Activated CD8-positive, alpha-beta memory T cell treated with anti-CD3 and anti-CD28 coated beads, Interleukin-2, amount 50 U/mL, for 1 hour (primary cell): ENCODE results near the gene RREB1.
"Not testable (repeated sequence)": the region's sequence is repeated elsewhere in the genome, so short reads cannot be mapped to it uniquely, and the experiment has no call there.

Experiments used
- DNase-seq: peaks from one replicate; pipeline ENCODE4 v3.0.0-alpha.2; 2020; ENCODE audit errors: extremely low read depth

Gene RREB1

DNA sequence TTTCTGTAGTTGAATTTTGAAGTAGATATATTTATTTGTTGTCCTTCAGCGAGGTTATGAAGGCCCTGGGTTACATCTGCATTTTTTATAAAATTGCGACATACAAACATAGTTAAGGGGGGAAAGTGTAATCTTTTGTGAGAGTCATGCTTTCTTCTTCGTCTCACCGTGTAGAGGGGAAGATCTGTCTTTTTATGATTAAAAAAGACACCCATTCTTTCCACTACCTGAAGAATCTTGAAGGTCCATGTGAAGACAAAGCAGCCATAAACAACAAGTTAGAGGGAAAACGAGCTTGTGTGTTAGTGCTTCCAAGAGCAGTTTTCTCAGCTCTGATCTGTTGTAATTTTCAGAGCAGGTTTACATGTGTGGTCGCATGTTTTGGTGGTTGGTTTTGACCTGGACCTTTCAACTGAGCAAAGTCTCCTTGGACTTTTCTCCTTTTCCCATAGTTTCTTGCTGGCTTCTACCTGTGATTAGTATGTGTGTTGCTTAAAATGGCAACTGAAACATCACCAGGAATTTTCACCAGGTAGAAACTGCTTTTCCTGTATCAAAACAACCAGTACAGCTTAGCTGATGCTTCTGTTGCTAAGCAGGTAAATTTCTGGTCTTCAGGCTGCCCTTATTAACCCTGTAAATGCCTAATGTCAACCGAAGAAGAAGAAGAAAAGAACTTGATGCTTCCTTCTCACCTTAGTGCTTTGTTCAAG lies 37.3 kb downstream of the RREB1 start:
- DNase-seq: no peak

DNA sequence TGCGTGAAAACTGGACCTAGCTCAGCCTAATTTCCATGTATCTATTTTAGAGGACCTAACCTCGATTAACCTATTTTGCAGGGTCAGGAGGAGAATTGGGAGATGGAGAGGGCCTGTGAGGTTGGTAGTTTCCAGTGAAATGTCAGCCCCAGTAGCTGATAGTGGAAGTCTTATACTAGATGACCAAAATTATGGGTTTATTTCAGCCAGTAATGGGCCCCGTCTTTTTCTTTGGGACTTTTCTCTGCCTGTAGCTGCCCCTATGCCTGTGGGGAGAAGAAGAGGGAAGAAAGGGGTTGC lies 37.8 kb downstream of the RREB1 start:
- DNase-seq: no peak

DNA sequence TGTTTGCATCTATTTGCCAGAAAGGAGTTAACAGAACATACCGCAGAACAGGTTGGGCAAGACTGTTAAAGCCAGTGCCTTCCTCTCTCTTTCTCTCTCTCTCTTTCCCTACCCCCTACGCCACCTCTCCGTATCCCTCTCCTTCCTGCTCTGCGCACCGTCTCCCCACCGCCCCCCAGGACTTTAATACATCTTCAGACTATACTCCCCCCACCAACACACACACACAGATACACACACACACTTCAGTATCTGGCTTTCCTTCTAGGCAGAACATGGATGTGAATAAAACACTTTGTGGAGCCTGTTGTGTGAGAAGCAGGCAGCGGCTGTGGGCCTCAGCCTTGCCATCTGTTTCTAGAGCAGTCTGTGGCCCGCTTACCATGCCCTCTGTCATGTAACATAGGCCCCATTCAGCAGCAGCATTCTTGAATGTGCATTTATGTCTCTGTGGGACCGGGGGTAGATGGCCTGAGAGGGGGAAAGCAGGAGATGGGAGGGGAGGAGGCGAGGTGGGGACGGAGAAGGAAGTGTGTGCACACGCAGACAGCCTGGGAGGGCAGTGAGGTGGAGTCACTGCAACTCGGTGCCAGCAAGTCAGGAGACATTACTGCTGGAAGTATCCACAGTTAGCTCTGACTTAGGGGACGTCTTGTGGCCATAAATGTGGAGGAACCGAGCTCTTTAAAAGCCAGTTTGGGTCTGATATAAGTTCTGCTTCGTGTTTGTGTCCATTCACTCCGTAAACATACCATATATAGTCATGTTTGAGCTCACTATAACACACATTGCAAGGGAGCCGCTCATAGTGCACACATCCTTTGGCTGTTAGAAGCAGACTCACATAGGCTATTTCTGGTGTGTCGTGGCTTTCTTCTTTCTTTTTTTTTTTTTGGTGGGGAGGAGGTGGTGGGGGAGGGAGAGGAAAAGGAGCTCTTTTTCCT lies 38.4 kb downstream of the RREB1 start:
- DNase-seq: no peak

DNA sequence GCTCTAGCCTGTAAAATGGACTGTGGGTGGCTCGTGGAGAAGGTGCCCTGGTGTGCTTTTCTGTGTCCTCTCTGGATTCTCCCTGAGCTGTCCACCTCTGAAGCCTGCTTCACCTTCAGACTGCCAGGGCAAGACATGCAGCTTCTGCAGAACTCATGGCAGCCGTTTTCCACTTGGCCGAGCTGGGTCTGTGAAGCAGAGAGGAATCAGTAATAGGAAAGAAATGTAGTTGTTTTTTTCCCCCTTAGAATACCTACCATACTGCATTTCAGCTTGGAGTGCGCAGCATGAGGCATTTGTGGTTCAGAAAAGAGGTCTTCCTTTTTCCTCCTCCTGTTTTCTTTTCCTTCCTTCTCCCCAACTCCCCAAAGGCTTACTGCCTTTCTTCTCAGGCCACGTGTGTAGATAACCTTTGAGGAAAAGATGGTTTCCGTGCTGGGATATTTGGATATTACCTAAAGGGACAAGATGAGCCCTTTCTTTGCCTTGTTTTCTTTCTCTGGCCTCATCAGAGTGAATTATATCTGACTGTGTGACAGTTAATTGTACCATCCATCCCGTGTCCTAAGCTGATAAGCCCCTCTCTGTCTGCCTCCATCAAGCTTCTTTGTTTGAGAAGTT lies 39.4 kb downstream of the RREB1 start:
- DNase-seq: no peak

DNA sequence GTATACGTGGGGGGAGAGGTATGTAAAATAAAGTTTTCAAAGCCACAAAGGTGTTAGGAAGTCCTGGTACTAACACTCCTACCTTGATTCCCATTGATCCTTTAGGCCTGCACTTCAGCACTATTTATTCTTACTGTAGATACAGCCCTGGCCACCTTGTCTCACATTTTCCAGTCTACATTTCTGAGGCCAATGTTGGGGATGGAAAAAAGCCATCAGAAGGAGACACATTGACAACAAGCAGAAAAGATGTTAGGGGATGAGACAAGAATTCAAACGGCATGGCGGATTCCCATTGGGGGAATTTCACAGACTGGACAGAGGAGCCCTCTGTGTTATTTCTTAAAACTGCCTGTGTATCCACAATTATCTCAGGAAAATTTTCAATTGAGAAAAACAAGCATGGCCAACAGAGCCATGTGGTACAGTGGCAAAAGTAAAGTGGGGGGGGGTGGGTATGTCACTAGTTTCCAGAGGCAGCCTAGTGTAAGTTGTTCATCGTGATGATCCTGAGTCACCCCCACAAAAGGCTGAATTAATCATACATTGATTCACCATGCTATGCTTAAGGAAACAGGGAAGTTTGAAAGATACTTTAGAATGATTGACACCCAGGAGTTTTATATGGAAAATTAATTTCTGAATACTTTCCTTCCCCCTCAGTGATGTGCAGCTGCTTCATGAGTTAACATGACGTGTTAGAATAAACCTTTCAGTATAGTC lies 40.5 kb downstream of the RREB1 start:
- DNase-seq: no peak

DNA sequence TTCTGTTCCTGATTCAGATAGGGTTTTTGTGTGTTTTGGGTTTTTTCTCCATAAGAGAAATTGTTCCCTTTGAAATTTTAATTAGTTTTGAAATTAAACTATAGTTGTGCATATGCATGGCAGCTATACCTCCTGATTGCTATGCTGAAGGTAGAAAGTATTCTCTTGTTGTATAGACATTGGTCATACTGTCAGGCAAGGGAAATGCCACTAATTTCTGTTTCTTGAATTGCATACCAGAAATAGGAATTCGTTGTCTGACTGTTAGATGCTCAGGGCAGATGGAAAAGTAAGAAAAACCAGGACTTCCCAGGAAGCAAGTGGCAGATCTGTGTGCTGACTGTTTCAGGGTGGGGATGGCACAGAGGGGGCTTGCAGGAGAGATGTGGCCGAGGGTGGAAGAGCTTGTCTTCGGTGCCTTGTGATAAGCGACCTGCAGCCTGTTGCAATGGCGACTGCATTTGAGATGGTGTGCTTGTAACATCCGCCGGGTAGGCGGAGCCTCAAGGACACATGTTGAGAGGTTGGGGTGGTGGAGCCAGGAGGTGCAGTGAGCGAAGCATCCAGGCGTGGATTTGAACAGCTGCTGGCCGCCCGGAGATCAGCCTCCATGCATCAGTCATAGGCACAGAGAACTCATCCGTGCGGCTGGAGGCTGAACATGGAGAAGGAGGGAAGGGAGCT lies 42.8 kb downstream of the RREB1 start:
- no peak for DNase-seq

DNA sequence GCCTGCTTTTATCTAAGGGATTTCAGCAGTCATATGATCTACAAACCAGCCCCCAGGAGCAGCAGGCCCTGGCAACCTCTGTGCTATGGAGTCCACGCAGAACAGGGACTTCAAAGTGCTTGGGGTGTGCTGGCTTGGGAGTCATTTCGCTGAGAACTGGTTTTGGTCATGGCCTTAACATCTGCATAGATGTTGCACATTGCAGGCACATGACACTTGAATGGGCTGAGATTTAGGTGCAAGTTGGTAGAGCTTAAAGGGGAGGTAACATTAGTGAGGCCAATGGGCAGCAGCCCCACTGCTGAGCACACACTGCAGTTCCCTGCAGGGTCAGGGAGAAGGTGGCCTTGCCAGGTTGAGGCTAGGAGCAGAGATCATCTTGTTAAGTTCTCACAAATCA lies 43.6 kb downstream of the RREB1 start:
- DNase-seq: no peak

DNA sequence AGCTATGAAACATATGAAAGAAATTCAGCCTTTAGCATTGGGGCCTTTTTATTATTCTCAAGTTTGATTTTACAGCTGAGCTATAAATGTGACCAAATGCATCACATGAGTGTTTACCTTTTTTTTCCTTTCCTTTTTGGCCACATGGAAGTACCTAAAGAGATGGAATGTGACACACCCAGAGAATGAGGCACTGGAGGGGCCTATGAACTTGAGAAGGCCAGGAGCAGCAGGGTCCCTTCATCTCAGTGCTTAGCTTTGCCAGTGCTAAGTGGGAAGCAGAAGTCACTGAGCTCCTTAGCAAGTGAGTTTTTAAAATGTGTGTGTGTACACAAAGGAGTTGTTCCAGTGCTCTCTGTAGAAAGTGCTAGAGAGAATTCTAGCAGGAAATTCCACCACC lies 44.7 kb downstream of the RREB1 start:
- no peak for DNase-seq

DNA sequence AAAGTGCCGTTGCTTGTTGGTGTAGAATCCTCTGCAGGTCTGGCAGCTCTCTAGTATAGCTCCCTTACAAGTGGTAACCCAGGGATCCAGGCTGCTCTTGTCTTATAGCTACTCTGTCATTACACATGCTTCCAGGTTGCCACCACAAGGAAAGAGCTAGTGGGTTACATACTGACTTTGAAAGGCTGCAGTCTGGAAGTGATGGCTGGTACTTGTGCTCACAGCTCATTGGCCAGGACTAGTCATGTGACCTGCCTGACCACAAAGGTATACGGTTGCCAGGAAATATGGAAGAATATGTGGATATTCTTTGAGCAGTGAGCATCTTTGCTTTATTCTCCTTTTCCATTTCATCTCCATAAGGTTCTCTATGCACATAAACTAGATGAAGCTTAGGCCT lies 46.0 kb downstream of the RREB1 start:
- no peak for DNase-seq

DNA sequence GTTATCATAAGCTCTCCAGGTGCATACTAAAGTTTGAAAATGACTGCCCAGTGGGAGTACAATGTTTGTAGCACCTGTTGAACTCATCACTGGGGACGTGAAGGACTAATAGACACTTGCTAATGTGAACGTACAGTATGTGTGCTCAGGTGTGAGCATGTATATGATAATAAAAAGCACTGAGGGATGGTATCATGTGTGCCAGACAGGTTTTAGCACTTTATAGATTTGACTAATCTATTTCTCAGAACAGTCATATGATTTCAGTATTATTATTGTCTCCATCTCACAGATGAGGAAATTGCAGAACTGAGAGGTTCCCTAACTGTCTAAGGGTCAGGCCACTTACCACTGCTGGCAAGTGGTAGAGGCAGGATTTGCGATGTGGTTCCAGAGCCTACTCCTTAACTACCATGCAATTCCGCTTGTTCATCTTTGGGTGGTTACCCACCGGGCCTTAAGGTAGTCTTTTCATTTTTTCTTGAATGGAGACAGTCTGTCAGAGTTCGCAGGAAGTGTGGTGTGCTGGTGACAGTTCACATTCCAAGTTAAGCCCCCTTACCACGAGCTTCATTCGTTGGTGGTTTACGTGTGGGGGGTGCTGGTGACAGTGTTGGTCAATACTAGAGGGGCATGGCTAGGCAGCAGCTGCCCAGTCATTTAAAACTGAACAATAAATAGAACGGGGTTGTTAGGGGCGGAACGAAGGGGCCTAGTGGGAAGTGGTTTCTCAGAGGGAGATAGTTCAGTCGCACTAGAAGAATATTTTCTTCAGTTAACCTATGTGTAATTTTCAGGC lies 46.8 kb downstream of the RREB1 start:
- DNase-seq: no peak

DNA sequence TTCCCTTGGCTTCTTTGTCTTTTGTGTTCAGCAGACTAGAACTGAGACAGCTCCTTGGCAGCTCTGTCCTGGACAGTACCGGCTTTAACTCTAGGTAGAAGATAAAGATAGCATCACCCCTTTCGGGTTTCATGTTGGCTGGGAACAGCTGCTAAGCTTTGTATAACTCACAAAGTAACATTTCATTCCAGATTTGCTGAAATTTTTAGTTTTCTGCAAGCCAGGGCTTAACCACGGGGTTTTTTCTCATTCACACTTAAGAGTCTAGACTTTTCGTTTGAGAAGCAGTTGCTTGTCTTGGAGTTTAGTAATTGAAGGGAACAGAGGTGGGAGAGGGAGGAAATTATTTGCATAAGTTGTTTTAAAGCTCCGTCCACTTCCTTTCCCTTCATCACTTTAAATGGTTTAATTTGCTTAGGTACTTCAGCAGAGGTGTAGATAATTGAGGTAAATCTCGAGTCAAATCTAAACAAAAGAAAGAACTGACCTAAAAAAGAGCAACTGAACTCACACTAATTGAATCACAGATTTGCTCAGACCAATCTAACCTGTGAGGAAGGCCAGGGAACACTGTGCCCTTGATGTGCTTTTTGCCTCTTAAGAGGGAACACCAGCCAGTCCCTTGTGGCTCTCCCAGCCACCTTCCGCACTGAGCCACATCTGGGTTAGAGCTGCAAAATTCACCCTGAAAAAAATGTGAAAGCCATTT lies 48.3 kb downstream of the RREB1 start:
- DNase-seq: no peak

DNA sequence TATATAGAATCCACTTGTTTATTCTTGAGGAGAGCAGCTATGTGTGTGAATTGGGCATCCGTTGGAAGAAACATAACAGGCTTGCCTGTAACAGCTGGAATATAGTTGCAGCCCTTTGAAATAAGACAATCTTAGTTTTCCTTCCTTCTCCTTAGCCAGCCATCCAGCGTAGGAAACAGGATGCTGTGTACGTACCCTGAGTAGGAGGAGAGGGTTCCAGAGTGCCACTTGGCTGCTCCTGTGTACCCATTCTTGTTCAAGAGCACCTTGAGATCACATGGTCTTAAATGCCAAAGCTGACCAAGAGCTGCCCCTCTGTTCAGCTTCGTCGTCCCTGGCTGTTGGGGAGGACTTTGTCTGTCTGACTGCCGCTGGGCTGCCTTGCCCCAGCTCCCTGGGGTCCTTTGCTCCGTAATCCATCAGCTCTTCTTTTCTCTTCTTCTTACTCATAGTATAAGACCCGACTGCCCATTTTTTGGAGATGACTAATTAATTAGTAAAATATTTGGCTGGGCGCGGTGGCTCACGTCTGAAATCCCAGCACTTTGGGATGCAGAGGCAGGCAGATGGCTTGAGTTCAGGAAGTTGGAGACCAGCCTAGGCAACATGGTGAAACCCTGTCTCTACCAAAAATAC lies 49.0 kb downstream of the RREB1 start:
- no peak for DNase-seq

DNA sequence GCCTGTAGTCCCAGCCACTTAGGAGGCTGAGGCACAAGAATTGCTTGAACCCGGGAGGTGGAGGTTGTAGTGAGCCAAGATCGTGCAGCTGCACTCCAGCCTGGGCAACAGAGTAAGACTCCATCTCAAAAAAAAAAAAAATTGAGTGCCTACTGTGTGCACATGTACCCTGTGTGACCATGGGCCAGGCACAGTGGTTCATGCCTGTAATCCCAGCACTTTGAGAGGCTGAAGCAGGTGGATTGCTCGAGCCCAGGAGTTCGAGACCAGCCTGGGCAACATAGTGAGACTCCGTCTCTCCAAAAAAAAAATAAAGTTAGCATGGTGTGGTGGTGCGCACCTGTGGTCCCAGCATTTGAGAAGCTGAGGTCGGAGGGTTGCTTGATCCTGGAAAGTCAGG lies 49.5 kb downstream of the RREB1 start:
- not testable (repeated sequence) for DNase-seq

DNA sequence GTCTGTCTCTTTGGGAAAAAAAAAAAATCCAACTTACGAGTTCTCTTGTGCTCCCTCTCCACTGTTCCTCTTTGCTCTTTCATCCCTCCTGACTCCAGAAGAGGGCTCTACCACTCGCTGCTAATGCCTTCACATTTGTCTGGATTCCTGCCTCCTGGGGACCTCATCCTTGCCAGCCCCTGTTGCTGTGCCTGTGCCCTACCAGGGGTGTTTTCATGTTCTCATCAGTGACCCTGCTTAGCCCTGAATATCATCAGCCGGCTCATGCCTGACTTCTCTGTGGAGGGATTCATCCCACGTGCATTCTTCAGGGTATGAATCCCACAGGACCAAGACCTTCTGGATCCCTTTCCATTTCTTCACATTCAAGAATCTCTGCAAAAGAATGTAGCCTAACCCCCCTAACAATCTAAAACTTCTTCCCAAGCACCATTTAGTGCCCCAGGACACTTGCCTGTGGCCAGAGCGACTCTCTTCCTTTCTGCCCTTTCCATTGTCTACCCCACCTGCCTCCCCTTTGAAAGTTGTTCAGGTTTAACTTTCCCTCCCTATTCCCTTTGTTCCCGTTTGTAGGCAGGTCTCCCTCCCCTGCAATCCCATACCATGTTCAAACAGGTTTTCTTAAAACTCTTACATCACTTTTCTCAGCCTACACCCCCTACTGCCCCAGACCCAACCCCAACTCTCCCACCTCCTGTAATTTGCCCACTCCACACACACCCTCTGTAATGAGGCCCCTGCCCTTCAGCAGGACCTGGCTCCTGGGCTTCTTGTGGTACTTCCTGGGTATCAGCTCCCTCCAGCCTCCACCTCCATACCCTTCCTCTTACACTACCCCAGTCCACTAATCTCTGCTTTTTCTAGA lies 50.2 kb downstream of the RREB1 start:
- DNase-seq: no peak

DNA sequence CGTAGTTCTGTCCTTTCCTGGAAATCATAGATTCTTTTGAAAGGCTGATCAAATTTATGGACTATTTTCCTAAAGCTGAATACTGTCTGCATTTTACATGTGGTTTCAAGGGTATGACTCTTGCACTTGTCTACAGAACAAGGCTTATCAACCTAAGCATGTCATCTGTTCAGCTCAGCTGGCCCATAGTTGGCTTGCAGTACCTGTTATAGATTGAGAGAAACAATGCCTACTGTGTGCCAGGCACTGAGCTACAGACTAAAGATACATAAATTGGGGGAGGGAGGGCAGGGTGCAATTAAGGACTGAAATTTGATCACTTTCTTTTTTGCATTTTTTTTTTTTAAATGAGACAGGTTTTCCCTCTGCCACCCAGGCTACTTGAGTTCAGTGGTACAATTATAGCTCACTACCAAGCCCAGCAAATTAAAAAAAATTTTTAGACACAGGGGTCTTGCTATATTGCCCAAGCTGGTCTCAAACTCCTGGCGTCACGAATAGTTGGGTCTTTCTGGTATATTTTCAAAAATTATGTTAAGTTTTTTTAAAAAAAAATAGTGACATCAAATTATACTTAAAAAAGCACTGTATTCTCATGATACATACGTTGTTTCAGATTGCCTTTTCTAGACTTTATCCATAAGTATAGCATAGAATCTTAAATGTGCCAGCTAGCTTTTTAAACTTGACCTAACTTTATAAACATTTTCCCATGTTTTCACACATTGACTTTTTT lies 52.2 kb downstream of the RREB1 start:
- no peak for DNase-seq

DNA sequence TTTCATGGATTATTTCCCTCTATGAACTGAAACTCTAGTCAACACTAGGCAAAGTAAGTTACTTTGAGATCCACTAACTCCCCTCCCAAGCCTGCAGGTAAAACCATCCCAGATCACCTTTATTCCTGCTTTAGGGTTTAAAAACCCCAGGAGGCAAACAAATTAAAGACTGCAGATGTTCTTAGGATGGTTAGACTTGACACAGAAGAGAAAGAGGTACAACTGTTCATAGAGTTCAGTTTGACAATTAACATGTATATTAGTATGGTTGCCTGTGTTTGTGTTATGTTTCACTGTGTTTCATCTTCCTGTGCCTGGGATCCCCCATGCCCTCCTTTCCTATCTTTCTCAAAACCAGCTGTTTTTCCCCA lies 53.5 kb downstream of the RREB1 start:
- no peak for DNase-seq

DNA sequence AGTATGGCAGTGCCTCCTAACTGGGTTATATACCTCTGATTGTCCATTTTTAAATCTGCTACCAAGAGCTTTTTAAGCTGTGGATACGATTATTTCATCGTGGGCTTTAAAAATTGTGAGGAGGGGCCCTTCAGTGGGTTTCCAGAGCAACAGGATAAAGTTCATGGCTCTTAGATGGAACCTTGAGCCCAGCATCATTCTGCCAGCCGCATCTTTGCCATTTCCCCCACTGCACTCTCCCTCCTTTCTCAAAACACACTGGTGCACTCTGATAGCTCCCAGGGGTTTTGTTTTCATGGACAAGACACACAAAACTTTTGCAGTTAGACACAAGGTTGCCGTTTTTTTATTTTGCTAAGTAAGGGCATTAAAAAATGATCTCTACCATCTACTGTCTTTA lies 54.1 kb downstream of the RREB1 start:
- DNase-seq: no peak

DNA sequence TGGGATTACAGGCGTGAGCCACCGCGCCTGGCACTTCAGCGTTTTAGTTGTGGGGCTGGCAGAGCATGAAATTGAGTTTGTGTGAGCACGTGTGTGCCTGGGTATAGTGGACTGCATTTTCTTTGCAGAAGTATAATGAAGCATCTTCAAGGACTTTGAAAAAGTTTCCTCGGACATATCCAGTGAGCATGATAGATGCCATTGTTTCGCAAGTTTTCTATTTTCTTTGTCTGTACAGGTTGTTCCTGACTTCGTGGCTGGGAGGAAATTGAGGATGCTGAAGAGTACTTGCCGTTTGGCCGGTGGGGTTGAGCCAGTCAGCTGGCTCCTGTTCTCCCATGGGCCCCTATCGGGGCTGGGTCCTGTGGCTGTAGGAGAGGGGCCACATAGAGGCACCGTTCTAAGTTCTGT lies 55.9 kb downstream of the RREB1 start:
- no peak for DNase-seq
